ENCODE measurements around the gene SLC7A8. TPM values are rescaled to one million over a fixed set of nuclear protein-coding genes. Genes with fewer than 3 reads are reported as not detected.

The SLC7A8 gene
- total RNA-seq, 2 donors from 2014 or later: 119 to 143 TPM

- H3K27ac ChIP-seq: no peak overlapping the region
- 13% methylated on average over 3 of the region's 3 CpGs for WGBS
- intact Hi-C loops (cut with DNase I): no loop called here
Observed at GRCh38 chr14:23193432-23193831, 10.0 kb upstream of the SLC7A8 start.

GRCh38 chr14:23187925-23188324, 4.5 kb upstream of the SLC7A8 start:
- no peak for TF ChIP-seq POLR2A (IDR thresholded peaks at IDR 0.05)
- TF ChIP-seq POLR2AphosphoS5 (IDR thresholded peaks at IDR 0.05): no peak
- no peak for TF ChIP-seq CTCF (IDR thresholded peaks at IDR 0.05)
- intact Hi-C loops (cut with DNase I): loop anchor here (1.0 kb wide), 1 partner anchor 67 kb away; no protein-coding TSS in a partner anchor
- 89% methylated on average over 2 of the region's 2 CpGs for WGBS
- no peaks in the 10 kb centered on the region for H3K36me3 ChIP-seq
- no peaks in the 10 kb centered on the region for H3K27me3 ChIP-seq (replicated peaks; ENCODE audit: insufficient read depth)
- H3K4me1 ChIP-seq (replicated peaks): no peaks in the 10 kb centered on the region
- no peaks in the 10 kb centered on the region for H3K9me3 ChIP-seq
- no peak overlapping the region for H3K4me3 ChIP-seq
- no peak overlapping the region for H3K27ac ChIP-seq
- no peak for DNase-seq (ENCODE audit: low spot score)

More at GRCh38 chr14:23193432-23193831, 10.0 kb upstream of the SLC7A8 start:
- Histone ChIP-seq H3K4me1 (replicated peaks) (no peaks in the 10 kb centered on the region), H3K36me3 (no peaks in the 10 kb centered on the region), H3K9me3 (no peaks in the 10 kb centered on the region), H3K27me3 (replicated peaks; ENCODE audit: insufficient read depth) (no peaks in the 10 kb centered on the region), H3K4me3 (no peak overlapping the region)
- TF ChIP-seq POLR2A (IDR thresholded peaks at IDR 0.05) (no peak), POLR2AphosphoS5 (IDR thresholded peaks at IDR 0.05) (no peak), CTCF (IDR thresholded peaks at IDR 0.05) (no peak)
- DNase-seq (ENCODE audit: low spot score): no peak

- intact Hi-C loops (cut with DNase I): loop anchor here (1.0 kb wide), 1 partner anchor 66 kb away; no protein-coding TSS in a partner anchor
- Histone ChIP-seq H3K9me3 (no peaks in the 10 kb centered on the region), H3K4me3 (no peak overlapping the region), H3K4me1 (replicated peaks) (no peaks in the 10 kb centered on the region), H3K27me3 (replicated peaks; ENCODE audit: insufficient read depth) (no peaks in the 10 kb centered on the region), H3K27ac (no peak overlapping the region), H3K36me3 (no peaks in the 10 kb centered on the region)
- 47% methylated on average over 12 of the region's 12 CpGs for WGBS
- peak; percentile 58 for DNase-seq (ENCODE audit: low spot score)
- peak; percentile 51 for TF ChIP-seq POLR2AphosphoS5 (IDR thresholded peaks at IDR 0.05)
- no peak for TF ChIP-seq POLR2A (IDR thresholded peaks at IDR 0.05)
- peak; percentile 46 to 96 (median 80) for TF ChIP-seq CTCF (IDR thresholded peaks at IDR 0.05)
Observed at GRCh38 chr14:23186913-23187654, 3.6 kb upstream of the SLC7A8 start.

GRCh38 chr14:23185063-23185462, 1.6 kb upstream of the SLC7A8 start:
- Histone ChIP-seq H3K9me3 (no peaks in the 10 kb centered on the region), H3K4me3 (no peak overlapping the region), H3K27me3 (replicated peaks; ENCODE audit: insufficient read depth) (no peaks in the 10 kb centered on the region), H3K27ac (no peak overlapping the region), H3K4me1 (replicated peaks) (no peaks in the 10 kb centered on the region), H3K36me3 (no peaks in the 10 kb centered on the region)
- DNase-seq (ENCODE audit: low spot score): no peak
- intact Hi-C loops (cut with DNase I): no loop called here
- TF ChIP-seq POLR2AphosphoS5 (IDR thresholded peaks at IDR 0.05): no peak
- no peak for TF ChIP-seq CTCF (IDR thresholded peaks at IDR 0.05)
- no peak for TF ChIP-seq POLR2A (IDR thresholded peaks at IDR 0.05)
- 71% methylated on average over 3 of the region's 3 CpGs for WGBS

- no peaks in the 10 kb centered on the region for H3K36me3 ChIP-seq
- WGBS: under 1% methylated on average over 4 of the region's 4 CpGs
- H3K27me3 ChIP-seq (replicated peaks; ENCODE audit: insufficient read depth): no peaks in the 10 kb centered on the region
- H3K4me1 ChIP-seq (replicated peaks): no peaks in the 10 kb centered on the region
- H3K9me3 ChIP-seq: no peaks in the 10 kb centered on the region
- H3K27ac ChIP-seq: peak overlapping the region; percentile 84
- peak overlapping the region; percentile 37 to 51 for H3K4me3 ChIP-seq
- TF ChIP-seq POLR2A (IDR thresholded peaks at IDR 0.05): no peak
- no peak for TF ChIP-seq CTCF (IDR thresholded peaks at IDR 0.05)
- no peak for TF ChIP-seq POLR2AphosphoS5 (IDR thresholded peaks at IDR 0.05)
- no peak for DNase-seq (ENCODE audit: low spot score)
- intact Hi-C loops (cut with DNase I): loop anchor here (2.0 to 5.0 kb wide), 2 partner anchors 28 to 41 kb away; no protein-coding TSS in a partner anchor
Observed at GRCh38 chr14:23183158-23183470, 346 bp downstream of the SLC7A8 start.
